Liver (tissue), 3 donors: ENCODE results near the gene MYO18B.

Experiments
- HNF4G ChIP-seq: IDR thresholded peaks from 2 replicates; pipeline ENCODE4 v1.6.1; 2016; ENCODE audit warnings: antibody characterized with exemption
- REST ChIP-seq: IDR thresholded peaks from 2 replicates; pipeline ENCODE4 v1.6.1; 2016; ENCODE audit warnings: antibody characterized with exemption, mild to moderate bottlenecking
- RXRA ChIP-seq, 2 donors: IDR thresholded peaks; 2 replicates each; pipeline ENCODE4 v1.6.1; 2017 to 2018; ENCODE audit warnings: antibody characterized with exemption in 2 of 2, mild to moderate bottlenecking in 1 of 2
- YY1 ChIP-seq: IDR thresholded peaks from 2 replicates; pipeline ENCODE4 v1.6.1; 2016; ENCODE audit warnings: antibody characterized with exemption, mild to moderate bottlenecking
- TF ChIP-seq, protein P1 (sequence below): fragments of 150-350 bp; IDR thresholded peaks from 2 replicates; pipeline ENCODE4 v1.5.1; 2017; ENCODE audit warnings: improper control_type of control experiment, low read depth, low read length; ENCODE audit not compliant: missing input control
- donor health status: healthy.
- donor health status: healthy.

DNA sequence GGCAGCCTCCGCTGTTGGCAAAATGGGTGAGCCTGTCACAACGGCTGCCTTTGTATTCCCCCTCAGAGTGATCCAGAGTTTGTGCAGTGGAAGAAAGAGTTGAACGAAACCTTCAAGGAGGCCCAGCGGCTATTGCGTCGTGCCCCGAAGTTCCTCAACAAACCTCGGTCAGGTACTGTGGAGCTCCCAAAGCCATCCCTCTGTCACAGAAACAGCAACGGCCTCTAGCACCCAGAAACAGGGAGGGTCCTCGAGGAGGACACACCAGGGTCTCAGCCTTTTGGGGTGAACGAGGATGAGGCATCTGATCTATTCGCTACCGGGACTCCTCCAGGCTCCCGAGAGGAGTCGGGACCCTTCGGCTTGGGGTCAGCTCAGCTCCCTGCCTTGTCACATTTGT is 19.8 kb upstream of the MYO18B start:
- TF ChIP-seq, protein P1, sequence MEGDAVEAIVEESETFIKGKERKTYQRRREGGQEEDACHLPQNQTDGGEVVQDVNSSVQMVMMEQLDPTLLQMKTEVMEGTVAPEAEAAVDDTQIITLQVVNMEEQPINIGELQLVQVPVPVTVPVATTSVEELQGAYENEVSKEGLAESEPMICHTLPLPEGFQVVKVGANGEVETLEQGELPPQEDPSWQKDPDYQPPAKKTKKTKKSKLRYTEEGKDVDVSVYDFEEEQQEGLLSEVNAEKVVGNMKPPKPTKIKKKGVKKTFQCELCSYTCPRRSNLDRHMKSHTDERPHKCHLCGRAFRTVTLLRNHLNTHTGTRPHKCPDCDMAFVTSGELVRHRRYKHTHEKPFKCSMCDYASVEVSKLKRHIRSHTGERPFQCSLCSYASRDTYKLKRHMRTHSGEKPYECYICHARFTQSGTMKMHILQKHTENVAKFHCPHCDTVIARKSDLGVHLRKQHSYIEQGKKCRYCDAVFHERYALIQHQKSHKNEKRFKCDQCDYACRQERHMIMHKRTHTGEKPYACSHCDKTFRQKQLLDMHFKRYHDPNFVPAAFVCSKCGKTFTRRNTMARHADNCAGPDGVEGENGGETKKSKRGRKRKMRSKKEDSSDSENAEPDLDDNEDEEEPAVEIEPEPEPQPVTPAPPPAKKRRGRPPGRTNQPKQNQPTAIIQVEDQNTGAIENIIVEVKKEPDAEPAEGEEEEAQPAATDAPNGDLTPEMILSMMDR, result no peak
- no peak for TF ChIP-seq RXRA (IDR thresholded peaks at IDR 0.05)
- no peak for TF ChIP-seq HNF4G
- no peak for TF ChIP-seq YY1
- TF ChIP-seq REST, result no peak
